HepG2 (cell line): Measurements from ENCODE around the gene SEMA6D. TPM values are rescaled to one million over a fixed set of nuclear protein-coding genes. Genes with fewer than 3 reads are reported as not detected.

Experiments used
- ATAC-seq: fragments of 200-7000 bp; cut with Tn5 transposase; 3 replicates; pipeline ENCODE4 v1.9.1; 2020; ENCODE audit warnings: mild to moderate bottlenecking, moderate library complexity
- BruUV-seq: library from RNA; stranded (reverse); fragments of 400-500 nt; replicated peaks from 2 replicates; lab custom pipeline; 2021; lab: Mats Ljungman, UMichigan
- CTCF ChIA-PET: fragments of 300-600 bp; formaldehyde crosslinking; extraction: SDS; loops from one replicate; lab custom pipeline; 2021; ENCODE audit warnings: low total read pairs, inconsistent platforms, low intra/inter-chr PET ratio; lab: Yijun Ruan, JAX
- POLR2A ChIA-PET: fragments of 350-600 bp; sonication (Branson Sonifier 250); formaldehyde crosslinking; loops from one replicate; lab custom pipeline; 2020; ENCODE audit warnings: antibody characterized with exemption, inconsistent platforms; lab: Yijun Ruan, JAX
- DNase-seq: peaks from one replicate; pipeline ENCODE4 v3.0.0-alpha.2; 2015; ENCODE audit warnings: low spot score
- FAIRE-seq: peaks from 3 replicates; lab custom pipeline; 2011; peaks lifted over from hg19 to GRCh38; lab: Jason Lieb, UNC
- H2AFZ ChIP-seq: one replicate; pipeline ENCODE4 v1.6.1; 2011; ENCODE audit warnings: low read length, inconsistent platforms
- H3K27ac ChIP-seq: fragments of 300-600 bp; 3 replicates; pipeline ENCODE4 v1.8.0; 2011; ENCODE audit warnings: mixed run types, mild to moderate bottlenecking, mixed read lengths, low read length, inconsistent platforms; ENCODE audit not compliant: insufficient read depth; ENCODE audit errors: extremely low read length
- H3K27me3 ChIP-seq, 2 experiments: fragments of 200-600 bp in 1 of 2; 2 replicates in 1 of 2; 3 replicates in 1 of 2; pipeline versions ENCODE4 v1.6.0 to v1.8.0; 2011; ENCODE audit warnings: low read length in 2 of 2, mild to moderate bottlenecking in 2 of 2, moderate library complexity in 2 of 2, inconsistent platforms in 1 of 2; ENCODE audit not compliant: insufficient read depth in 2 of 2, control insufficient read depth in 1 of 2
- H3K36me3 ChIP-seq, 2 experiments: fragments of 200-600 bp in 1 of 2; replicated peaks in 1 of 2; 2 replicates in 1 of 2; 3 replicates in 1 of 2; pipeline versions ENCODE4 v1.5.1 to v1.8.0; 2011; ENCODE audit warnings: low read length in 2 of 2, inconsistent platforms in 1 of 2; ENCODE audit not compliant: insufficient read depth in 2 of 2, control insufficient read depth in 1 of 2
- H3K4me1 ChIP-seq: 2 replicates; pipeline ENCODE4 v1.5.1; 2012; ENCODE audit warnings: low read length, inconsistent platforms; ENCODE audit not compliant: insufficient read depth
- H3K4me2 ChIP-seq: 2 replicates; pipeline ENCODE4 v1.6.0; 2011; ENCODE audit warnings: low read depth, low read length, inconsistent platforms
- H3K4me3 ChIP-seq, 3 experiments: fragments of 200-600 bp in 1 of 3; sonication (generic), shearing (Covaris generic) in 1 of 3; replicated peaks in 1 of 3; 2 replicates each; pipeline ENCODE4 v1.5.1; 2011 to 2016; ENCODE audit warnings: low read length in 3 of 3, inconsistent platforms in 2 of 3, low read depth in 2 of 3, mild to moderate bottlenecking in 2 of 3, control low read depth in 1 of 3, mixed read lengths in 1 of 3; ENCODE audit not compliant: insufficient read depth in 1 of 3
- H3K79me2 ChIP-seq: one replicate; pipeline ENCODE4 v1.6.1; 2011; ENCODE audit warnings: low read length, inconsistent platforms; ENCODE audit not compliant: insufficient read depth
- H3K9ac ChIP-seq: 2 replicates; pipeline ENCODE4 v1.6.0; 2011; ENCODE audit warnings: mild to moderate bottlenecking, low read depth, low read length, inconsistent platforms; ENCODE audit not compliant: insufficient read depth
- H3K9me3 ChIP-seq: 2 replicates; pipeline ENCODE4 v1.5.1; 2012; ENCODE audit warnings: mild to moderate bottlenecking, low read length
- H4K20me1 ChIP-seq: 2 replicates; pipeline ENCODE4 v1.6.0; 2011; ENCODE audit warnings: inconsistent platforms, mild to moderate bottlenecking, low read length, moderate library complexity; ENCODE audit not compliant: insufficient read depth
- ATF6 ChIP-seq: sonication (generic); formaldehyde crosslinking; conservative IDR thresholded peaks from 2 replicates; pipeline ENCODE4 v1.4.0; 2020; ENCODE audit warnings: missing genetic modification reagents
- NCOA5 ChIP-seq: sonication (generic); formaldehyde crosslinking; IDR thresholded peaks from 2 replicates; pipeline ENCODE4 v1.4.0; 2020; ENCODE audit warnings: missing genetic modification reagents
- NCOR1 ChIP-seq: fragments of 200-600 bp; sonication (generic); IDR thresholded peaks from 2 replicates; pipeline ENCODE4 v1.7.0; 2017; ENCODE audit warnings: antibody characterized with exemption, low read length, borderline replicate concordance
- PHF5A ChIP-seq: IDR thresholded peaks from one replicate; pipeline ENCODE4 v1.6.1; 2018; ENCODE audit warnings: low read depth, missing genetic modification reagents; ENCODE audit not compliant: unreplicated experiment
- TSC22D2 ChIP-seq: sonication (generic); formaldehyde crosslinking; IDR thresholded peaks from 2 replicates; pipeline ENCODE4 v1.5.1; 2020; ENCODE audit warnings: missing genetic modification reagents, mild to moderate bottlenecking, borderline replicate concordance
- ZNF562 ChIP-seq: sonication (generic); formaldehyde crosslinking; IDR thresholded peaks from 2 replicates; pipeline ENCODE4 v1.8.0; 2022; ENCODE audit warnings: missing genetic modification reagents, borderline replicate concordance
- ZNF878 ChIP-seq: sonication (generic); formaldehyde crosslinking; IDR thresholded peaks from 2 replicates; pipeline ENCODE4 v1.8.1; 2023; ENCODE audit warnings: mild to moderate bottlenecking, missing genetic modification reagents, moderate library complexity
- ZSCAN30 ChIP-seq: sonication (generic); formaldehyde crosslinking; IDR thresholded peaks from 2 replicates; pipeline ENCODE4 v1.5.0; 2020; ENCODE audit warnings: mild to moderate bottlenecking, missing genetic modification reagents
- WGBS: methylation state at CpG from one replicate; pipeline ENCODE4 v1.1.6; 2017; ENCODE audit warnings: low lambda C conversion rate; 5-methylcytosine and 5-hydroxymethylcytosine counted together
- in situ Hi-C: cut with HindIII; loops from 2 replicates; pipeline ENCODE4 v1.10.0; 2017; ENCODE audit warnings: low pct_unique_long_range_greater_than_20kb; ENCODE audit not compliant: extremely low pct_ligation_motif_present
- intact Hi-C: fragments of 100-400 bp; cut with micrococcal nuclease; formaldehyde crosslinking; loops from one replicate; pipeline ENCODE4 v1.10.0; 2022; ENCODE audit not compliant: unreplicated experiment
- polyA plus RNA-seq, 8 experiments: library from polyadenylated mRNA; depleted of rRNA in 3 of 8; stranded (reverse) in 7 of 8; unstranded in 1 of 8; fragments of >200 nt; fragmentation: Illumina TruSeq in 4 of 8; extraction: Trizol in 4 of 8; gene quantifications; 2 replicates each; pipeline versions ENCODE4 v1.2.1 to v1.2.3, GENCODE V29; 2011 to 2016; ENCODE audit warnings: low read depth in 4 of 8, missing spikeins in 1 of 8, mixed read lengths in 1 of 8; ENCODE audit not compliant: insufficient read depth in 1 of 8
- total RNA-seq, 5 experiments: library from RNA; depleted of rRNA; stranded (reverse); fragments of >200 nt; fragmentation: Illumina TruSeq; extraction: Trizol; gene quantifications; 2 replicates each; pipeline ENCODE4 v1.2.3, GENCODE V29; 2016; ENCODE audit warnings: low read depth in 1 of 5
- TF ChIP-seq, protein P1 (sequence below): sonication (generic); formaldehyde crosslinking; IDR thresholded peaks from 2 replicates; pipeline ENCODE4 v1.5.1; 2020; ENCODE audit warnings: mild to moderate bottlenecking, missing genetic modification reagents, moderate library complexity
- TF ChIP-seq, protein P2 (sequence below): sonication (generic); formaldehyde crosslinking; IDR thresholded peaks from 2 replicates; pipeline ENCODE4 v1.4.0; 2020; ENCODE audit warnings: missing genetic modification reagents
- TF ChIP-seq, protein P3 (sequence below): sonication (generic); formaldehyde crosslinking; IDR thresholded peaks from 2 replicates; pipeline ENCODE4 v1.5.0; 2020; ENCODE audit warnings: missing genetic modification reagents

The SEMA6D gene
- total and polyA plus RNA-seq, 2 of the 13 experiments (the other 11 are each of a cell fraction or from before 2014, with no cell fraction given) = not detected

DNA sequence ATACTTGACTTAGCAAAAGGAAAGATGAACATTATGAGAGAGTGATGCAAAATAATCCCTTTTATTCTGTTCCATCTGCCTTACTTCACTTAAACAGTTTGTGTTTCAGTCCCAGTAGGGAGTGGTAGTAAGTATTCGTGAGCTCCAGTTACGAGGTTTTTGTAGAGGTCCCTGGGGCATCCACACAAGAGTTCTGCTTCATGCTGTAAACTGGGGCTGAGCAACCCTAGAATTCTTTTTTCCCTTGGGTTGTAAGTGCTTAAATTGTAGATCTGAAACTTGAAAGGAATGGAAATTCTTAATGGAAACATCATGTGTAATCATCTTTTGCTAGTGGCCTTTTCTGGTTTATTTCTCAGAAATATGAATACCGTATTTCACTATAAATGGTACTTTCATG lies 79.5 kb downstream of the SEMA6D start (continued):
- TF ChIP-seq, protein P1, sequence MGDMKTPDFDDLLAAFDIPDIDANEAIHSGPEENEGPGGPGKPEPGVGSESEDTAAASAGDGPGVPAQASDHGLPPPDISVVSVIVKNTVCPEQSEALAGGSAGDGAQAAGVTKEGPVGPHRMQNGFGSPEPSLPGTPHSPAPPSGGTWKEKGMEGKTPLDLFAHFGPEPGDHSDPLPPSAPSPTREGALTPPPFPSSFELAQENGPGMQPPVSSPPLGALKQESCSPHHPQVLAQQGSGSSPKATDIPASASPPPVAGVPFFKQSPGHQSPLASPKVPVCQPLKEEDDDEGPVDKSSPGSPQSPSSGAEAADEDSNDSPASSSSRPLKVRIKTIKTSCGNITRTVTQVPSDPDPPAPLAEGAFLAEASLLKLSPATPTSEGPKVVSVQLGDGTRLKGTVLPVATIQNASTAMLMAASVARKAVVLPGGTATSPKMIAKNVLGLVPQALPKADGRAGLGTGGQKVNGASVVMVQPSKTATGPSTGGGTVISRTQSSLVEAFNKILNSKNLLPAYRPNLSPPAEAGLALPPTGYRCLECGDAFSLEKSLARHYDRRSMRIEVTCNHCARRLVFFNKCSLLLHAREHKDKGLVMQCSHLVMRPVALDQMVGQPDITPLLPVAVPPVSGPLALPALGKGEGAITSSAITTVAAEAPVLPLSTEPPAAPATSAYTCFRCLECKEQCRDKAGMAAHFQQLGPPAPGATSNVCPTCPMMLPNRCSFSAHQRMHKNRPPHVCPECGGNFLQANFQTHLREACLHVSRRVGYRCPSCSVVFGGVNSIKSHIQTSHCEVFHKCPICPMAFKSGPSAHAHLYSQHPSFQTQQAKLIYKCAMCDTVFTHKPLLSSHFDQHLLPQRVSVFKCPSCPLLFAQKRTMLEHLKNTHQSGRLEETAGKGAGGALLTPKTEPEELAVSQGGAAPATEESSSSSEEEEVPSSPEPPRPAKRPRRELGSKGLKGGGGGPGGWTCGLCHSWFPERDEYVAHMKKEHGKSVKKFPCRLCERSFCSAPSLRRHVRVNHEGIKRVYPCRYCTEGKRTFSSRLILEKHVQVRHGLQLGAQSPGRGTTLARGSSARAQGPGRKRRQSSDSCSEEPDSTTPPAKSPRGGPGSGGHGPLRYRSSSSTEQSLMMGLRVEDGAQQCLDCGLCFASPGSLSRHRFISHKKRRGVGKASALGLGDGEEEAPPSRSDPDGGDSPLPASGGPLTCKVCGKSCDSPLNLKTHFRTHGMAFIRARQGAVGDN (CRISPR knock-in tag) = no peak
- TF ChIP-seq, protein P2, sequence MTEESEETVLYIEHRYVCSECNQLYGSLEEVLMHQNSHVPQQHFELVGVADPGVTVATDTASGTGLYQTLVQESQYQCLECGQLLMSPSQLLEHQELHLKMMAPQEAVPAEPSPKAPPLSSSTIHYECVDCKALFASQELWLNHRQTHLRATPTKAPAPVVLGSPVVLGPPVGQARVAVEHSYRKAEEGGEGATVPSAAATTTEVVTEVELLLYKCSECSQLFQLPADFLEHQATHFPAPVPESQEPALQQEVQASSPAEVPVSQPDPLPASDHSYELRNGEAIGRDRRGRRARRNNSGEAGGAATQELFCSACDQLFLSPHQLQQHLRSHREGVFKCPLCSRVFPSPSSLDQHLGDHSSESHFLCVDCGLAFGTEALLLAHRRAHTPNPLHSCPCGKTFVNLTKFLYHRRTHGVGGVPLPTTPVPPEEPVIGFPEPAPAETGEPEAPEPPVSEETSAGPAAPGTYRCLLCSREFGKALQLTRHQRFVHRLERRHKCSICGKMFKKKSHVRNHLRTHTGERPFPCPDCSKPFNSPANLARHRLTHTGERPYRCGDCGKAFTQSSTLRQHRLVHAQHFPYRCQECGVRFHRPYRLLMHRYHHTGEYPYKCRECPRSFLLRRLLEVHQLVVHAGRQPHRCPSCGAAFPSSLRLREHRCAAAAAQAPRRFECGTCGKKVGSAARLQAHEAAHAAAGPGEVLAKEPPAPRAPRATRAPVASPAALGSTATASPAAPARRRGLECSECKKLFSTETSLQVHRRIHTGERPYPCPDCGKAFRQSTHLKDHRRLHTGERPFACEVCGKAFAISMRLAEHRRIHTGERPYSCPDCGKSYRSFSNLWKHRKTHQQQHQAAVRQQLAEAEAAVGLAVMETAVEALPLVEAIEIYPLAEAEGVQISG (CRISPR knock-in tag) = no peak
- TF ChIP-seq, protein P3, sequence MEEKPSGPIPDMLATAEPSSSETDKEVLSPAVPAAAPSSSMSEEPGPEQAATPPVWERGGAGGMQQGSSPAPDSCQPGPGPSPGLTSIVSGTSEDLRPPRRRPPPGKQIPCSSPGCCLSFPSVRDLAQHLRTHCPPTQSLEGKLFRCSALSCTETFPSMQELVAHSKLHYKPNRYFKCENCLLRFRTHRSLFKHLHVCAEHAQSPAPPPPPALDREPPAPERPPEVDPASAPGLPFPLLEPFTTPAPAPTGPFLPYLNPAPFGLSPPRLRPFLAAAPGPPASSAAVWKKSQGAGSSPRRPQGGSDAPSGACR (CRISPR knock-in tag) = no peak
- TF ChIP-seq ZSCAN30 (CRISPR knock-in tag) = no peak

GRCh38 chr15:47801522-47801921 lies 84.2 kb downstream of the SEMA6D start:
- H3K79me2 ChIP-seq = no peaks in the 10 kb centered on the region
- H3K36me3 ChIP-seq = no peaks in the 10 kb centered on the region
- H3K27me3 ChIP-seq = no peaks in the 10 kb centered on the region
- FAIRE-seq = no peak
- H3K9ac ChIP-seq = no peak overlapping the region
- ChIA-PET POLR2A (no interaction called here), CTCF (no interaction called here)
- peaks cover 21% of the 10 kb centered on the region for H3K9me3 ChIP-seq
- H3K27ac ChIP-seq = no peak overlapping the region
- H3K4me1 ChIP-seq = no peaks in the 10 kb centered on the region
- no TSS peak for BruUV-seq
- H3K4me3 ChIP-seq = no peak overlapping the region
- intact Hi-C loops = no loop called here
- WGBS = 70% methylated on average over 3 of the region's 3 CpGs
- no peak for DNase-seq
- H2AFZ ChIP-seq = no peak overlapping the region
- no peak for ATAC-seq
- no peaks in the 10 kb centered on the region for H4K20me1 ChIP-seq
- in situ Hi-C loops = no loop called here
- H3K4me2 ChIP-seq = no peak overlapping the region
- TF ChIP-seq PHF5A = no peak
- TF ChIP-seq NCOR1 = no peak
- TF ChIP-seq TSC22D2 (CRISPR knock-in tag) = no peak
- TF ChIP-seq ZNF562 (CRISPR knock-in tag) = no peak
- TF ChIP-seq NCOA5 (CRISPR knock-in tag) = no peak
- no peak for TF ChIP-seq ZNF878 (CRISPR knock-in tag)
- no peak for TF ChIP-seq ATF6 (CRISPR knock-in tag)
